CD4-positive, alpha-beta memory T cell (primary cell): Measurements from ENCODE around the gene CILP2. TPM values are rescaled to one million over a fixed set of nuclear protein-coding genes. Genes with fewer than 3 reads are reported as not detected.
A peak's percentile ranks its signal among the peaks of the same experiment; 100 is the strongest.

ENCODE experiments used
- CTCF ChIA-PET: fragments of 350-600 bp; sonication (Branson Sonifier 250); formaldehyde crosslinking; loops from one replicate; lab custom pipeline; 2021; ENCODE audit warnings: inconsistent platforms; ENCODE audit not compliant: partially characterized antibody; lab: Charles Lee
- POLR2A ChIA-PET: fragments of 350-600 bp; sonication (Branson Sonifier 250); formaldehyde crosslinking; loops from one replicate; lab custom pipeline; 2021; ENCODE audit not compliant: partially characterized antibody; lab: Charles Lee
- DNase-seq, 5 donors: peaks; one replicate each; pipeline versions ENCODE4 v3.0.0 to v3.0.0-alpha.2; 2020 to 2022; ENCODE audit warnings: mixed read lengths in 1 of 5
- H3K27ac ChIP-seq: one replicate; pipeline ENCODE4 v1.7.0; 2013; ENCODE audit warnings: low read depth, low read length
- H3K27me3 ChIP-seq: 2 replicates; pipeline ENCODE4 v1.7.0; 2013; ENCODE audit warnings: mild to moderate bottlenecking, low read length, moderate library complexity; ENCODE audit not compliant: insufficient read depth
- H3K36me3 ChIP-seq: 2 replicates; pipeline ENCODE4 v1.7.0; 2013; ENCODE audit warnings: mild to moderate bottlenecking, low read length, moderate library complexity; ENCODE audit not compliant: insufficient read depth
- H3K4me1 ChIP-seq: 2 replicates; pipeline ENCODE4 v1.7.0; 2013; ENCODE audit warnings: mild to moderate bottlenecking, low read length, moderate library complexity; ENCODE audit not compliant: insufficient read depth
- H3K4me3 ChIP-seq, 2 donors: one replicate each; pipeline ENCODE4 v1.7.0; 2013; ENCODE audit warnings: low read length in 2 of 2, mild to moderate bottlenecking in 1 of 2
- H3K9me3 ChIP-seq, 2 donors: one replicate each; pipeline ENCODE4 v1.7.0; 2013; ENCODE audit warnings: low read length in 2 of 2, control low read depth in 1 of 2; ENCODE audit not compliant: control insufficient read depth in 1 of 2
- H3K27ac Mint-ChIP-seq, 7 donors: one replicate each; pipeline ENCODE4 v1.8.0; 2020 to 2021; ENCODE audit warnings: mixed read lengths in 7 of 7, mild to moderate bottlenecking in 6 of 7, inconsistent platforms in 3 of 7, moderate library complexity in 3 of 7
- H3K27me3 Mint-ChIP-seq, 2 donors: one replicate each; pipeline ENCODE4 v1.8.0; 2020 to 2021; ENCODE audit warnings: mixed read lengths in 2 of 2
- H3K36me3 Mint-ChIP-seq, 2 donors: one replicate each; pipeline ENCODE4 v1.8.0; 2020 to 2021; ENCODE audit warnings: mixed read lengths in 2 of 2, inconsistent platforms in 1 of 2, mild to moderate bottlenecking in 1 of 2
- H3K4me1 Mint-ChIP-seq, 4 donors: one replicate each; pipeline ENCODE4 v1.8.0; 2020 to 2021; ENCODE audit warnings: mixed read lengths in 4 of 4, mild to moderate bottlenecking in 1 of 4
- H3K4me3 Mint-ChIP-seq, 8 donors: one replicate each; pipeline ENCODE4 v1.8.0; 2020 to 2021; ENCODE audit warnings: mixed read lengths in 8 of 8, mild to moderate bottlenecking in 7 of 8, moderate library complexity in 6 of 8, inconsistent platforms in 3 of 8
- H3K9me3 Mint-ChIP-seq, 8 donors: one replicate each; pipeline ENCODE4 v1.8.0; 2020 to 2021; ENCODE audit warnings: mixed read lengths in 8 of 8, mild to moderate bottlenecking in 5 of 8, inconsistent platforms in 3 of 8, moderate library complexity in 1 of 8
- intact Hi-C: fragments of 100-400 bp; cut with micrococcal nuclease; formaldehyde crosslinking; loops from one replicate; pipeline ENCODE4 v1.15.1; 2023
- polyA plus RNA-seq, 2 donors: library from polyadenylated mRNA; unstranded; fragments of 300-500 nt; fragmentation: Illumina TruSeq; gene quantifications; one replicate each; pipeline ENCODE4 v1.2.3, GENCODE V29; 2021
- total RNA-seq, 2 experiments: library from RNA; stranded (reverse); gene quantifications; one replicate each; pipeline ENCODE4 v1.2.3, GENCODE V29; 2021

CILP2 gene
- total and polyA plus RNA-seq, 4 experiments from 2014 or later, result 0.09 to 0.14 TPM; not detected in 2

DNA sequence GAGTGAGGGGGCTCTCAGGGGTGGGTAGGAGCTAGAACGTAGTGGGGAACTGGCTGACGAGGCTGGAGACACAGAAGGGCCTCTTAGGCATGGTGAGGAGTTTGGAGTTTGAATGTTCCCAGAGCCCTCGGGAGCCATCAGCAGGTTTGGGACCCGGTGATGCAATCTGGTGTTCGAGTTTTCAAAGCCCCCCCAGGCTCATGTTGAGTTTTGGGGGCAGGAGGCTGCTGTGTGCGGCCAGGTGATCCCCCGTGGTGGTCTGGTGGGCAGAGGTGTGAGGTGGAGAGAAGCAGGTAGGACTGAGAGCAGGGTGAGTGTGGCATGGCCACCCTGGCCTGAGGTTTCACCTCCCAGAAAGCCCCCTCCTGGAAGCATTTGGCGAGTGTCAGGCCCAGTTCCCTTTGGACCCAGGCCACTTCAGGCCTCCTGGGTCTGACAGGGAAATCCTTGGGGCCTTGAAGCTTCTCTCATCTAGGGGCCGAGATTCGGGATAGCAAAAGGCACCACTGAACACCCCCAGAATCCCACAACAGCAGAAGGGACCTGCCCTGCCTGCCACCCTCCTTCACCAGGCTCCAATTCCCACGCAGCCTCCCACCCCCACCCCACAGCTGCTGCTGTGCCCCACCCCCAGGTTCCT is 8.2 kb upstream of the CILP2 start:
- peaks cover 20% of the 10 kb centered on the region for H3K36me3 ChIP-seq
- H3K9me3 ChIP-seq, result no peaks in the 10 kb centered on the region
- no peaks in the 10 kb centered on the region for H3K27me3 ChIP-seq
- POLR2A ChIA-PET, result interaction anchor here (0.6 to 3.7 kb wide), 4 partner anchors 48 to 133 kb away, joined by 3 to 13 read pairs (median 4); partner anchors contain the start of genes ATP13A1, GMIP and LPAR2
- CTCF ChIA-PET, result interaction anchor here (0.6 to 6.0 kb wide), 5 partner anchors 76 to 429 kb away, joined by 3 to 50 read pairs (median 3); partner anchors contain the start of gene GMIP
- peaks cover 12% of the 10 kb centered on the region for H3K4me1 ChIP-seq
- Mint-ChIP-seq H3K9me3 (no peaks in the 10 kb centered on the region), H3K4me1 (peaks cover 3 to 22% (median 10%) of the 10 kb centered on the region in 4 donors), H3K4me3 (no peak overlapping the region), H3K27ac (peak overlapping the region in 4 of 7 donors; percentile 76 to 88 (median 80)), H3K27me3 (no peaks in the 10 kb centered on the region), H3K36me3 (peaks cover 9 to 30% of the 10 kb centered on the region in 2 donors)
- intact Hi-C loops, result loop anchor here (5.0 kb wide), 1 partner anchor 202 kb away; the partner anchor contains the start of gene ZNF14
- DNase-seq, result no peak
- no peak overlapping the region for H3K4me3 ChIP-seq
- H3K27ac ChIP-seq, result no peak overlapping the region

DNA sequence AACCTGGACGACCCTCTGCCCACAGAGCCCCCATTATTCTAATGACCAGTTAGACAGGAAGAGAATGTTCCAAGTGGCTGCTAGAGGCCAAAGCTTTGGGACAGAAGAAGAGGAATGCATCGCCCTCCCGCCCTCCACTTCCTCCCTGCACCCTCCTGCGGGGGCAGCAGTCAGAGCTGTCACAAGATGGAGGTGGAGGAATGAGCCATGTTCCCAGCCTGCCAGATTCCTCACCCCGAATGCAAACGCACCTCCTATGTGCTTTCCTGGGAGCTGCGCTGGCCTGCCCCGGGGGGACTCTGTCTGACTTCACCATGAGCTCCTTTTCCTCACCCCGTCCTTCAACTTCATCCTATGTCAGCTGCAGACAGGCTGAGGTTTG is 7.7 kb upstream of the CILP2 start:
- ChIA-PET CTCF (interaction anchor here (0.6 to 6.0 kb wide), 5 partner anchors 75 to 428 kb away, joined by 3 to 50 read pairs (median 5); partner anchors contain the start of gene GMIP), POLR2A (interaction anchor here (1.3 to 3.7 kb wide), 3 partner anchors 98 to 132 kb away, joined by 4 to 42 read pairs (median 13); partner anchors contain the start of genes ATP13A1, GMIP and LPAR2)
- peaks cover 12% of the 10 kb centered on the region for H3K4me1 ChIP-seq
- peaks cover 3 to 22% (median 10%) of the 10 kb centered on the region in 4 donors for H3K4me1 Mint-ChIP-seq
- H3K27ac ChIP-seq, result no peak overlapping the region
- peak overlapping the region in 2 of 7 donors; percentile 13 to 76 for H3K27ac Mint-ChIP-seq
- H3K4me3 Mint-ChIP-seq, result no peak overlapping the region
- H3K36me3 ChIP-seq, result peaks cover 20% of the 10 kb centered on the region
- no peaks in the 10 kb centered on the region for H3K9me3 Mint-ChIP-seq
- no peaks in the 10 kb centered on the region for H3K27me3 Mint-ChIP-seq
- intact Hi-C loops, result loop anchor here (5.0 kb wide), 1 partner anchor 202 kb away; the partner anchor contains the start of gene ZNF14
- DNase-seq, result no peak
- no peak overlapping the region for H3K4me3 ChIP-seq
- H3K9me3 ChIP-seq, result no peaks in the 10 kb centered on the region
- H3K27me3 ChIP-seq, result no peaks in the 10 kb centered on the region
- H3K36me3 Mint-ChIP-seq, result peaks cover 9 to 27% of the 10 kb centered on the region in 2 donors

DNA sequence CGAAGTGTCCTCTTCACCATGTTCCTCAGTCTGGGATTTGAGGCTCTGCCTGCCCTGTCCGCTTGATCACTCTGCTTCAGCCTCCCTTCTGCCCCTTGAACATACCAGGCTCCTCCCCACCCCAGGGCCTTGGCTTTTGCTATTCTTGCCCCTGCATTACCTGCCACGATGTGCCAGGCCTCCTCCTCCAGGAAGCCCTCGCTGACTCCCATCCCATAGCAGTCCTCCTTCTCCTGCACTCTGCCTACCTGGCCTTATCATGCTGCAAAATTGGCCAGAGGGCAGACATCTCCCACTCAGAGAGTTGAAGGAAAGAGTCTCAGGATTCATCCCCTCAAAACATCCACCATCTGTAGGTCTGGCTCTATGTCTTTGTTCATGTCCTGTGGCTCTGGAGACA is 7.2 kb upstream of the CILP2 start:
- CTCF ChIA-PET, result interaction anchor here (0.6 to 6.0 kb wide), 8 partner anchors 24 to 428 kb away, joined by 3 to 68 read pairs (median 6); partner anchors contain the start of genes GMIP and LPAR2
- no peak overlapping the region for H3K4me3 ChIP-seq
- H3K4me1 ChIP-seq, result peaks cover 12% of the 10 kb centered on the region
- peaks cover 18% of the 10 kb centered on the region for H3K36me3 ChIP-seq
- no peaks in the 10 kb centered on the region for H3K9me3 Mint-ChIP-seq
- H3K4me1 Mint-ChIP-seq, result peaks cover 3 to 22% (median 10%) of the 10 kb centered on the region in 4 donors
- no peak overlapping the region for H3K27ac ChIP-seq
- no peak for DNase-seq
- intact Hi-C loops, result loop anchor here (5.0 kb wide), 1 partner anchor 201 kb away; the partner anchor contains the start of gene ZNF14
- no peaks in the 10 kb centered on the region for H3K27me3 Mint-ChIP-seq
- no peaks in the 10 kb centered on the region for H3K9me3 ChIP-seq
- no peak overlapping the region for H3K4me3 Mint-ChIP-seq
- no peaks in the 10 kb centered on the region for H3K27me3 ChIP-seq
- POLR2A ChIA-PET, result interaction anchor here (0.6 to 3.7 kb wide), 7 partner anchors 97 to 469 kb away, joined by 3 to 42 read pairs (median 4); partner anchors contain the start of genes ATP13A1, GMIP, LPAR2 and ZNF101
- peak overlapping the region in 5 of 7 donors; percentile 8 to 68 (median 29) for H3K27ac Mint-ChIP-seq
- peaks cover 9 to 27% of the 10 kb centered on the region in 2 donors for H3K36me3 Mint-ChIP-seq

DNA sequence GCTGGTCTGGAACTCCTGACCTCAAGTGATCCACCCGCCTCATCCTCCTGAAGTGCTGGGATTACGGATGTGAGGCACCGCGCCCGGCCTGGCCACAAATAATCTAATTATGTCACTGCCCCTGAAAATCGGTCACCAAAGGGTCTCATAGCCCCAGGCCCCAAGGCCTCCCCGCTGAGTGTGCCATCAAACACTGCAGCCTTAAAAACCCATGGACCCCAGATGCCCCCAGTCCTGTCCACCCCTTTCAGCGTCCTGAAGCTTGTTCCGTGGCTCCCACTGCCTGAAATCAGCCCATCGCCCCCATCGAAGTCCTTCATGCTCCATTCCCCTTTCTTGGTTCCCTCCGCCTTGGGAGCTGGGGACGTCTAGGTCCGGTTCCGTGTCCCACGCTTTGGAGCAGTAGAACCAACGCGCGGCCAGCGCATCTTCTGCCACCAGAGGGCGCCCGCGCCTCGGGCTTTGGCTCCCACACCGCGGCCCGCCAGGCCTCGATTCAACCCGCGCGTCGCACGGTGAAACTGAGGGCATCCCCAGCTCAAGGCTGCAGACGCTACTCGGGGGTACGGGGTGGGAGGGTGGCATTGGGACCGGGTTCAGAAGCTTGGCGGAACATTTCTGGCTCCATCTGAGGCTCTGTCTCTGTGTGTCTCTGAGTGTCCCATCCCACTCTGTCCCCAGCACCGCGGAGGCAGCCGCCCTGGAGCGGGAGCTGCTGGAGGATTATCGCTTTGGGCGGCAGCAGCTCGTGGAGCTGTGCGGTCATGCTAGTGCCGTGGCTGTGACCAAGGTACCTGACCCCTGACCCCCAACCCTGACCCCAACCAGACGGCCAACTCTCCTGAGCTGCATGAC is 5.9 kb upstream of the CILP2 start:
- ChIA-PET POLR2A (interaction anchor here (0.5 to 3.7 kb wide), 19 partner anchors 16 to 289 kb away, joined by 3 to 42 read pairs (median 3); partner anchors contain the start of genes ATP13A1, GMIP, NDUFA13 and TSSK6), CTCF (interaction anchor here (0.6 to 6.0 kb wide), 46 partner anchors 9 to 705 kb away, joined by 3 to 68 read pairs (median 4); partner anchors contain the start of genes ATP13A1, GMIP, LPAR2 and NDUFA13)
- peak overlapping the region; percentile 24 for H3K27ac ChIP-seq
- Mint-ChIP-seq H3K27ac (peak overlapping the region in 6 of 7 donors; percentile 64 to 91 (median 86)), H3K4me3 (peak overlapping the region in 1 of 8 donors; percentile 20), H3K4me1 (peaks cover 3 to 28% (median 13%) of the 10 kb centered on the region in 4 donors), H3K9me3 (no peaks in the 10 kb centered on the region), H3K36me3 (peaks cover 9 to 21% of the 10 kb centered on the region in 2 donors), H3K27me3 (no peaks in the 10 kb centered on the region)
- intact Hi-C loops, result loop anchor here (1.0 to 5.0 kb wide), 4 partner anchors 22 to 427 kb away; partner anchors contain the start of genes GMIP and ZNF14
- H3K4me3 ChIP-seq, result no peak overlapping the region
- H3K4me1 ChIP-seq, result peaks cover 12% of the 10 kb centered on the region
- H3K9me3 ChIP-seq, result no peaks in the 10 kb centered on the region
- H3K36me3 ChIP-seq, result peaks cover 11% of the 10 kb centered on the region
- H3K27me3 ChIP-seq, result no peaks in the 10 kb centered on the region
- peak; percentile 78 to 85 (median 80) for DNase-seq

DNA sequence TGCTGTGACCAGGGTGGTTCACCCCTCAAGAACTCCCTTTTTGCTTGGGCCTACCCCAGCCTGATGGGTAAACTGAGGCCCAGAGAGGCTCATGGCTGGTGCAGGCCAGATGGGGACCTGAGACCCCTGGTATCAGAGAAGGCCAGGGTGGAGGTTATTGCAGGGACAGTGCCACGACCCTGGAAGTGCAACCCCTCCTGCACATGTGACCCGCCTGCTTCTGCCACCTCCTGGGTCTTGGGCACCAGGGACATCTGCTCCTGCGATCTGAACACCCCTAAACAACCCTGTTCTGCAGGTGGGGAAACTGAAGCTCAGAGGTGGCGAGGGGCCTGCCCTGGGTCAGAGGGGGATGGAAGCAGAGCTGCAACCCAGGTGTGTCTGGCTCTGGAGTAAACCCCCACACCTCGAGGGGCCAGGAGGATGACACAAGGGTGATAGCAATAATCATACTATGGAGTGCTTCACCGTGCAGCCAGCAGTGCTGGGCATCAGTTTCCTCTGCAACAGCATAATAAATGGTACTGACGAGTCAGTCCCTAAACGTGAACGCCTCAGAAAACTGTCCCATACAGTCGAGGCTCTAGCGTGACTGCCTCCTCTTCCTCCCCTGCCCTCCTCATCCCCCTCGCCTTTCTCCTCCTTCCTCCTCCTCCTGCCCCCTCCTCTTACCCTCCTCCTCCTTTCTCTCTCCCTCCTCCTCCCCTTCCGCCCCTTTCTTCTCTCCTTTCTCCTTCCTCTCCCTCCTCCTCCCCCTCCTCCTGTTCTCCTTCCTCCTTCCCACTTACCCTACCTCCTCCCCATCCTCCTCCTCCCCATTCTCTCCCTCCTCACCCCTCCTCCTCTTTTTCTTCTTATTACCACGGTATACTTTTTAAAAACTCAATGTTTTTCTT is 5.0 kb upstream of the CILP2 start:
- Mint-ChIP-seq H3K9me3 (no peaks in the 10 kb centered on the region), H3K36me3 (peaks cover 9 to 17% of the 10 kb centered on the region in 2 donors), H3K27me3 (no peaks in the 10 kb centered on the region), H3K4me3 (no peak overlapping the region), H3K27ac (peak overlapping the region in 3 of 7 donors; percentile 19 to 89 (median 81)), H3K4me1 (peaks cover 6 to 33% (median 18%) of the 10 kb centered on the region in 4 donors)
- Histone ChIP-seq H3K9me3 (no peaks in the 10 kb centered on the region), H3K4me1 (peaks cover 12% of the 10 kb centered on the region), H3K36me3 (peaks cover 3% of the 10 kb centered on the region), H3K27me3 (no peaks in the 10 kb centered on the region), H3K27ac (no peak overlapping the region), H3K4me3 (no peak overlapping the region)
- POLR2A ChIA-PET, result interaction anchor here (0.5 to 3.7 kb wide), 18 partner anchors 17 to 288 kb away, joined by 3 to 42 read pairs (median 4); partner anchors contain the start of genes ATP13A1, GMIP, NDUFA13 and TSSK6
- peak in 2 of 5 donors; percentile 11 to 17 for DNase-seq
- CTCF ChIA-PET, result interaction anchor here (0.7 to 6.0 kb wide), 42 partner anchors 8 to 704 kb away, joined by 3 to 68 read pairs (median 4); partner anchors contain the start of genes ATP13A1, GMIP, LPAR2 and NDUFA13
- intact Hi-C loops, result loop anchor here (1.0 to 5.0 kb wide), 4 partner anchors 21 to 426 kb away; partner anchors contain the start of genes GMIP and ZNF14
